ENCODE measurements around the gene SEC16B.

SEC16B gene

DNA sequence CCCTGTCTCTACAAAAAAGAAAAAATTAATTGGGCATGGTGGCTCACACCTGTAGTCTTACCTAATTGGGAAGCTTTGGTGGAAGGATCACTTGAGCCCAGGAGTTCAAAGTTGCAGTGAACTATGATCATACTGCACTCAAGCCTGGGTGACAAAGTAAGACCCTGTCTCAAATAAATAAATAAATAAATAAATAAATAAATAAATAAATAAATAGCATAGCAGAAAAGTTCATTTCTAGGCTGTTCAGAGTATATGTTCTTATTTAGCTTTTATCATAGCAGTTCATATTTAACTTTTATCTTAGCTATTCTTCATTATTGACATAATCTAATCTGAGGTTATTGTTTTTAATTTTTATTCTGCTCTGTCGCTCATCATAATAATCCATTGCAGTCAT, 8.7 kb upstream of the SEC16B start:
- DNase-seq (ENCODE audit: low spot score) = no peak

DNA sequence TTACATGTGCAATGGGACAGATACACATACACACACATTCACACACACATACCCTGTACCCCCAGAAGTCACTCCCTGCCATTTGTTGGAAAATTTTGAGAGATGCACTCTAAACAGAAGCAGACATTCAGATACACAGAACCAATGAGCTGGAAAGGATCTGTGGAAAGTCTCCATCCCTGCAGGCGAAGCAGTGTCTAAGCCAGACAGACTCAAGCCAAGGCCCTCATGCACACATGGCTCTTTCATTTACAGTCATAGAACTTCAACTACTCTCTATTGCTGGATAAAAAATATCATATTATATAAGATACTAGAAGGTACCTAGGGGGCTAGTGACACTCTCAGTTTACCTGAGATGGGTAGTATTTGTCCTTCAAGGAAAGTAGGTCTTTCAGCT, 7.3 kb upstream of the SEC16B start:
- DNase-seq (ENCODE audit: low spot score) = no peak

DNA sequence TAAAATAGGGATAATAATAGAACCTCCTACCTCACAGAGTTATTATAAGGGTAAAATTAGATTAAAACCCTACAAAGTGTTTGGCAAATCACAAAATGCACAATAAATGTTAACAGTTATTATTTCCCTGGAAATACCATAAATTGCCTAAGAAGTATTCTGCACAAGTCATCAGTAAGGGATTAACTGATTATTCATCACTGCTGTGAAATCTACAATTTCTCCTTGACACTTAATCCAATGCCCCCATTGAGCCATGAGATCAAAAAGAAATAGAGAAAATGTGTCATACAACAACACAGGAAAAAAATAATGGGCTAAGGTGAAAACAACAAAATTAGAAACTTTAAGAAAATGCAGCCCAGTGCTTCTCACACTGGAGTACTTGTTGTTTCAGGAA, 6.7 kb upstream of the SEC16B start:
- DNase-seq (ENCODE audit: low spot score) = no peak

DNA sequence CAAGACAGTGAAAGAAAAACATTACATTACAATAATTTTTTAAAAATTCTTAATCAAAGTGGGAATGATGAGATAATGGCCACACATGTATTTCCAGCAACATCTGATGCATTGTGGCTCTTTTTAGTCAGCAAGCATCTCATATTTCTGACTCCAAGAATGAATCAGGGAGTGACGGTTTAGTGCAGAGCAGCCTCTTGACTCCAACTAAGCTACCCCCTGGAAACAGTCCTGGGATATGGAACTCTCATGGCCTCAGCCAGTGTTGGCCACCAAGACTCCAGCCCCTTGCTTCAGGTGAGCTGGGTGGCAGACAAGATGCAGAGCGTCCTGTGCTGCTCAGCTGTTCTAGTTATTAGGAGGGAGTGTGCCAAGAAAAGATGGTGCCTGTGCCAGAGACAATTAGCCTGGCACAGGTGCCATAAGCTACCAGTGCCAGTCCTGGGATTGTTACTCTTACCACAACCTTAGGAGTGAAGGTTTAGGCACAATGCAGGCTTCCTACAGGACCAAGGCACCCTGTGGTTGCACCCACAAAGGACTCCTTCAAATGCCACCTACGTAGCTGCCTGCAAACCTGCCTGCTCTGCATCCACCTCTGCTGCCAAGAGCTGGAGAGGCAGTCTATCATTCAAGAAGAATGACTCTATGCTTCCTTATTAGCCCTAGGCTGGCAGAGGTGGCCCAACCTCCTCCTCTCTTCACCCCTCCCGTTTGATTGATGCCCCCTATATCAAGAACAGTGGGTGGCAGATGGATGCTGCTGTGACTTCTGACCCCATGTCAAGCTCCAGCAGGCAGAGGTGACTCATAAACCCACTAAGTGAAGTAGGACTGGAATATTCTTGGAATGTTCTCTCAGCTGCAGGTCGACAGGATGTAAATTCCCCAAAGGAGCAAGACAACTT, 6.0 kb upstream of the SEC16B start:
- DNase-seq (ENCODE audit: low spot score) = no peak

DNA sequence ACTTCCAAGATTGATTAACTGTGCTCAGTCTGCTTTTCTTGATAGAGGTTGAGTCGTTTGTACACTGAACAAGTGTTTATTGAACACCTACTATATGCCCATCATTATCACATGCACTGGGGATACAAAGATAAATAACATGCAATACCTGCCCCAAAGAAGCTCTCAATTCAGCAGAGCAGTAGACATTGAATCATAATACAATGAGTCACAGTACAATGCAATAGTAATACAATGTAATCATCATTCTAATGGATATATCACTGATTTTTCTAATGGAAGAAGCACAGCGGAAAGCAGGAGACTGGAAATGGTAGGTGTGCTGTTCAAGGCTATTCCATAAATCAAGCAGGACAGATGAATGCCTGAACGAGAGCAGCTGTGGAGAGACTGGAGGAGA, 3.7 kb upstream of the SEC16B start:
- no peak for DNase-seq (ENCODE audit: low spot score)

DNA sequence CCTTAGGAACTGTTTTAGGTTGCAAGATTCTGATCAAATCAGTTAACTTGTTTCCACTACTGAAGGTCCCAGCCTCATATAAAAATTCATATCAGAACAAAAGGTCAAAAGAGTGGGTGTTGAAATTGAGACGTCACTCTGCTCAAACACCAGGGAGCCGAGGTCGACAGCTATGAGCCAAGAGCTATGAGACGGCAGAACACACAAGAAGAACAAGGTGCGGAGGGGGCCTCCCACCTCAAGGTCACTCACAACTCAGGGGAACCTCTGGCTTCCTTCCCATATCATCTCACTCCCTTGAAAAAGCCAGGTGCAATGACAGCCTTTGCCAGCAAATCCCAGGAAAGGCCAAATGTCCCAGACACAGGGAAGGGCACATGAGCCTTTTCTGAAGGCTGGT, 749 bp downstream of the SEC16B start:
- DNase-seq (ENCODE audit: low spot score) = no peak

DNA sequence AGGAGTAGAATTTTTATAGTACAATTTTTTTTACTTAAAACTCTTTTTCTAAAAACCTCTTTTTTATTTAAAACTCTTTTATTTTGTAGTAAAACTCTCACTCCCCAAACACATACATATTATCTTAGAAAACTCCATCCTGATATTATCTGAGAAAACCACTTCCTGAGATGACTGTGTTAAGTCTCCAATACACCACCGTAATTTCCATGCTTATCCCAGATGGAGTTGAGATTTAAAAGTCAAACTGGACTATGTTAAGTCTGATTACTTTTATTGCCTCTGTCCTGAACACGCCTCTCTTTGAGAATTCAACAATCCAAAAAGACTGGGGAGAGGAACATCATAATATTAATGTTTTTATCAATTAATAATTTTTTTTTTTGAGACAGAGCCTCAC, 3.7 kb downstream of the SEC16B start:
- DNase-seq (ENCODE audit: low spot score) = no peak

DNA sequence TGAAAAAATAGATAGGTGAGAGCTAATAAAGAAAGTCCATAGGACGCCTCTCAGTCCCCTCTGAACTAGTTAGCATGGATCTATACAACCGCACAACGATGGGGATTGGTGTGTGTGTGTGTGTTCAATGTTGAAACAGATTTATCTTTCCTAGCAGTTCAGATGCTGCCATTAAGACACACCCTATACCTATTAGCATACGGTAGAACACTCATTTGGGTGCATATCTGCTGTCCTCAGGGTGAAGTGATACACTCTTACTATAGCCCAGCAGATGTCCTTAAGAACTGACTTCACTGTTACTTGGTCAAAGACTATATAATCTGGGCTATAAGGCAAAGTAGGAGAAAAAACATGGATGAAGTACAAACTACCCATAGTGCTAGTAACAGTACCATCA, 4.6 kb downstream of the SEC16B start:
- DNase-seq (ENCODE audit: low spot score) = no peak

DNA sequence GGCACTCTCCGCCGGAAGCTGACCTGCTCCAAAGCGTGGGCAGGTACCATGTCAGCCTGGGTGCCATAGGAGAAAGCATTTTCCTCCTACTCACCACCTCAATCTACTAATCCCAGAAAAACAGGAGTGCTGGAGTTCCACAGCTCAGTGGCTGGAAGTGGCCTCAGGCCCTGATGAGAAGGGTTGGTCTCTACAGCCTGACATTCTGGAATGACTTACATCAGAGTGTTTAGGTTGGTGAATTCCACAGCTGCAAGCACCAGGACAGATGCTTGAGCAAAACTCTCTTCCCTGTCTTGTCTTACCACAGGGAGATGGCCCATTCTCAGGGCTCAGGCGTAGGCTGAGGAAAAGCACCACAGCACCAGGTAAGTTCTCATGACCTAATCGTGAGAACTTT, 5.5 kb downstream of the SEC16B start:
- DNase-seq (ENCODE audit: low spot score) = no peak

DNA sequence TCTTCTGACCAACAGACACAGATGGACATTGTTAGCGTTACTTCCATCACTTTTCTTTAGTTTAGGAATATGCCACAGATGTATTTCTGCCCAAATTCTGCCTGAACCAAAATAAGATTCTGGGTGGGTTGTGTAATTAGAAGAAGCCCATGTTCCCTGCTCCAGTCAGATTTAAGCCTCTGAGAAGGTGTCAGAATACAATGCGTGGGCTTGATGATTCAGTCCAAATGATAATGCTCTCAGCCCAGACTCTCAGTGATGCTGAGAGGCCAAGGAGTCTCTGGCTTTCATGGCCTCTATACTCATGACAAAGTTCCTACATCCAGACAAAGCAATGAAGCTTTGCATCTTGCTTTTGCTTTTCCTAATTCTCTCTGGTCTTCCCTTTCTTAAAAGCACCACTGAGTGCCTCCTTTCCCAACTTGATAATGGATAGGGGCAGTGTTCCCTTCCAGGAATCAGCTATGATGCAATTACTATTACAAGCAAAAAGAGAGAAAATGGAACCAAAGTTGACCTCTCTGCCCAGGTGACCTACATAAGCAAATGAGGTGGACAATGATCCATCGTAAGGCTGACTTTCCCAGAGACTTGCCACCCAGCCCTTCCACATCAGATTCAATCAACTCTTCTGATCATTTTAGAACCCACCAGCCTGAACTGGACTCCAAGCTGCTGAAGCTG, 8.8 kb downstream of the SEC16B start:
- DNase-seq (ENCODE audit: low spot score) = no peak

DNA sequence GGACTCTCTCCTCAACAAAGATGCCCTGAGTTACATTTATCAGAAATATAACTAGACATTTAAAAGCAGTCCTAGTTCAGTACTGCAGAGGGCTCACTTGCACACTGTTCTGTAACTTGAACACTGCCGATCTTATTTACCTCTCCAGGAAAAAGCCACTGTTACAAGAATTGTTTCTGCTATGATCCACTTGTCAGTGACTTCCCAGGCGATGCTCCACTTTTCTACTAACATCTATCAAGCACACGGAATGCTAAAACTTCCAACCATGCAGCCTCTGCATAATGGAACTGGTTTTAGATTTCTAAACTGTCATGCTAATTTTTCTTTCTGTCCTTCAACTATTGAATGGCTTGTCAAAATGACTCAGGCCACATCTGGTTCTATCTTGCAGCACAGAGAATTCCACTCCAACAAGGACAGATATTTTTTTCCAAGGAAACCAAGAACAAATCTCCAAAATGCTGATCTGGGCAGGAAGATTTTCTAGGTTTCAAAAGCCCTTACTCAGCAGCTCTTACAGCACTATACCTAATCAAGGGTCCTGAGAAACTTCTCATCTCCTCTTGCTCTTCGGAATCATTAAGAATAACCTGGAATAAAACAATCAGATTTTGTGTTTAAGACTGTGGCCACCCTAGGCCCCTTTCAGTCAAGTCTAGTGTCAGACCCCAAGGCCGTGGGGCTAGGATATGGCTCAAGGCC, 9.9 kb downstream of the SEC16B start:
- DNase-seq (ENCODE audit: low spot score) = peak; percentile 39

DNA sequence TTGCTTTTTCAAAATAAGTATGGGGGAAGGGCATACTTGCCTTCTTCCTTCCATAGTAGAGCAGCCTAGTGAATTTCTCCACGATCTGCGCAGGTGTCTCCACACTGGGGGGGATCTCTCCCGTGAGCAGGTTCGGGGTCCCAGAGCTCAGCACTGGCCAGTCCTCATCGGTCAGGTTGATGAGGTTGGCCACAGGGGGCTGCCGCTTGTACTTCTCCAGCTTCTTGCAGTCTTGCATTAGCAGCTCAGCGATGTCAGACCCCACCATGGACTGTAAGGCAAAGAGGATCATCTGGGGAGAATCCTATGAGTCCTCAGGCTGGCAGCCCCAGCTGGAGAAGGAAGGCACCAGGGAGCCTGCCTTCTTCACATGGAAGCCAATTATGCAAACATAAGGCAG, 11.8 kb downstream of the SEC16B start:
- no peak for DNase-seq (ENCODE audit: low spot score)

DNA sequence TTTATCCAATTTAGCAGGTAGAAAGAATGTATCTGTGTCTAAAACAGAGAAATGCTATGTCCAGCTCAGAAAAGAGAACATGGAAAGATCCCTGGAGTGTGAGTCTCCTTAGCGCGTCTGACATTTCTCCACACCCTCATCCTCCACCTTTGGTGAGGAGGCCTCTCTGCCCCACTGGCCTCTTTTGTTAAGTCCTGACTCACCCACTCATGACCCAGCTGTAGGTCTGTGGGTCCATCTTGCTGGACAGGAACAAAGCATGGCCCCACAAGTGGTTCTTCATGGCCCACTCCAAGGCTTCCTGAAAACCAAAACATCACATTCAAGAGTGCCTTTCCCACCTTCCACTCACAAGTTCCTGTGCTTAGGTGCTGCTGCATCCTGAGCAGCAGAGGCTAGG, 15.8 kb downstream of the SEC16B start:
- DNase-seq (ENCODE audit: low spot score) = no peak

DNA sequence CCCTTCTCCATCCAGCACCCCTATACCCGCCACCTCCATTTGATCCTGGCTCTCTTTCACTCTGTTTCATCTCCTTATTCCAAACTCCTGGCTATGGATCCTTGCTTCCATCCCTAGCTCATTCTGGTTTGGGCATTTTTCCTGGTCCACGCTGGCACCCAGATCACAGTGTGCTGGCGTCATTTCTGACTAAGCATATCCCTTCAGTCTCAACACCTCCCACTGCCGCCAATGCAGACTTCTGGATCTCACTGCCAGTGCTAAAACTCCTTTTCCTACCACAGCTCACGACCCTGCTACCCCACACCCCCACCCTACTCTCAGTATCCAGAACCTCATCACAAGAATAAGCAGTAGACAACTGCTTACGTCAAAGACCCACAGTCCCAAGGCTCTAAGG, 16.3 kb downstream of the SEC16B start:
- no peak for DNase-seq (ENCODE audit: low spot score)

DNA sequence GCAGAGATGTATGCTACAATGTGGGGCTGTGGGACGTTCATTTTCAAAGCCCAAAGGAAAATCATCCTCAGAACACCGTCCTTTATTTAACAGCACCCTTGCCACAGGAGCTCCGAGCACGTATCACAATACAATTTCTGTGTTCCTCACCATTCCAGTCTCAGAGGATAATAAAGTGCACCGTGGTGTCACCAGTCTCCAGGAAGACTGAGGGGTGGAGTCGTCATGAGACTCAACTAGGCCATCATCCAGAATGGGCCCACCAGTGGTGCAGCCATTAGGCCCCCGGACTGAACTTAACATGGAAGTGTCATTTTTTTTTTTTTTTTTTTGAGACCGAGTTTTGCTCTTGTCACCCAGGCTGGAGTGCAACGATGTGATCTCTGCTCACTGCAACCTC, 17.2 kb downstream of the SEC16B start:
- DNase-seq (ENCODE audit: low spot score) = no peak

DNA sequence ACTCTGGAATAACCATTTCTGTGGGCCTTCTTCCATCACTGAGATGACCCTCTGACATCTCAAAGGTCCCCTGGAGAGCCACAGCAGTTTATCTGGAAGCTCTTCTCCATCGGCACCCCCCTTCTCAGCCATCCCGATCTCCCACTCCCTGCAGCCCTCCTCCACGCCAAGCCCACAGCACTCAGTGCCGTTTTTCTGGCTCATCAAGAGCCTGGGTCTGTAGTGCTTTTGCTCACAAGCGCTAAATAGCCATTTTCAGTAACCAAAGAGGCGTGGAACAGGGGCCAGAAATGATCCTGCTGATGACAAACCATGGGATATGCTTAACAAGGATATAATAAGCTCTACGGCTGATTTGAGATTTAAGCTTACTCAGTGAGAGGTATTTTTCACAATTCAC, 17.6 kb downstream of the SEC16B start:
- DNase-seq (ENCODE audit: low spot score) = no peak

DNA sequence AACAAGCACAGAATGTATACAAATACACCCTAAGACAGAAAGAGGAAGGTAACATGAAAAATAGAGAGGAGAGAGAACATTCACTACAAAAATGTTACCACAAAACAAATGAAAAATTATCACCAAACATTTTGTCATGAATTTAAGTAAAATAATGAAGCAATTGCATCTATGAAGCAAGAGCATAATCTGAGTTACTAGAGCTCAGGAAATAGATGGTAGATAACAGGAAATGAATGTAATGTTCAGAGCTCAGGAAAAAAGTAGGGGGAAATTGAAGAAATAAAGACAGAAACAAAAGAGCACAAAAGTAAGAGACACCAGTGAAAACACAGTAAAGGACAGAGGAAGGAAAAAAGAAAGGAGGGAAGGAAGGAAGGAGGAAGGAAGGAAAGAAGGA, 19.4 kb downstream of the SEC16B start:
- no peak for DNase-seq (ENCODE audit: low spot score)

DNA sequence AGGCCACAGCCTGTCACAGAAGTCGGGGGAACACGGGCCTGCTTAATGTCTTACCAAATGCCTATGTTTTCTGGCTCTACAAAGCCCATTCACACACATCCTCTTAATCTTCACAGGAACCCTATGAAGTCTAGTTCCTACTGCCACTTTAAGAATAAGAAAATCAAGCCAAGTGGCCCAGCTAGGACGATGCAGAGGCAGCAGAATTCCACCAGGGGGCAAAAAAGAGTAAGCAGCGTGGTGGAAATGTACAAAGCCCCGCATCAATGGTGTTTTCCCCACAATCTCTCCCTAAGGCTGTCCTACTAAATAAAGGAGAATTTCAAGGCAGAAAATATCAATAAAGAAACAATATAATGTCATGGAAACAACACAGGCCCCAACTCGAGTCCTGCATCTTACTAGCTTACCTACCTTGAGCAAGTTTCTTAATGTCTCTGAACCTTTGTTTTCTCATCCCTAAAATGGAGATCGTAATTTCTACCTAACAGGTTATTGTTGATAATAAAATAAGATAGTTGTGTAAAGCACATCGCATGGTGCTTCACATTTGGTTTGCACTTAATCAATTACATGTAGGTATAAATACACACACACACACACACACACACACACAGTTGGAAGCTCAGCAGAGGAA, 21.4 kb downstream of the SEC16B start:
- DNase-seq (ENCODE audit: low spot score) = peak; percentile 50

DNA sequence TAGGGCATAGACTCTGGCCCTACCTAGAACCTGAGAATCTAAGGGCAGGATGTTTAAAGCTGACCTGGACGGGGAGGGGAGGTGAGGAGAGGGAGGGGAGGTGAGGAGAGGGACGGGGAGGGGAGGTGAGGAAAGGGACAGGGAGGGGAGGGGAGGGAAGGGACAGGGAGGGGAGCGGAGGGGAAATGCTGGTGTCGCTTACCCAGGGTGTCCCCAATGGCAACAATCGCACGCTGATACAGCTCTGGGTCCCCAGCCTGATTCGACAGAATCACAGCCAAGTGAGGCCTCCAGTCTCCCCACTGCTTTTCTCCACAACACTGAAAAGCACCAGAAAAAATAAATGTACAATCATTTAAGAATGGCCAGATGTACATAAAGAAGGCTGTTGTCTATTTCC, 22.2 kb downstream of the SEC16B start:
- DNase-seq (ENCODE audit: low spot score) = no peak

DNA sequence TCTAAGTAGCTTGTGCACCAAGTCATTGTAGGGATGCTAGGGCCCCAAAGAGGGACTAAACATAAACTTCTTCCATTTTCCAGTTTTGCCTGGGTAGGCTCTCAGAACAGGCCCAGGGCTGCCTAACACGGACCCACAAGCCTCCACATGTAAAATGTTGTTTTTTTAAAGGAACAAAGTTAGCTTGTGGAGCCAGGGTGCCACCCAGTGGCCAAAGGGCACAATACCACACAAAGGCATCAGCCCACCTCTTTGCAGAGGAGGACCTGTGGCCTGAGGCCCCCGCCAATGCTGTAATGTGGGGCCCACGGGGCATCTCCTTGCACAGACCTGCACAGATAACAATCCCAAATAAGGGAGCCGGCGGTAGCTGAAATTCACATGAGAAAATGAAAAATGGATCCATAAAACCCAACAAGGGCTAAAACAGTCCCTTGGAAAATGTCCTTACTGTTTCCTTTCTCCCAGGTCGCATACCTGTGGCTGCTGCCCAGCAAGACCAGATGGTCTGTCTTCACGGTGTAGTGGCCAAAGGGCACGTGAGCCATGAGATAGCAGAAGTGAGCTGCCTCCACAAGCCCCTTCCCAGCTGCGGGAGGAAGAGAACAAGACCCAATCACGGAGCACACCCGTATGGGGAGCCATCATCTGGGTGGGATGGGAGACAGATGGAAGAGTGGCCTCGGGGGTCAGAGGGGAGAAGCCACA, 23.8 kb downstream of the SEC16B start:
- peak; percentile 42 for DNase-seq (ENCODE audit: low spot score)

DNA sequence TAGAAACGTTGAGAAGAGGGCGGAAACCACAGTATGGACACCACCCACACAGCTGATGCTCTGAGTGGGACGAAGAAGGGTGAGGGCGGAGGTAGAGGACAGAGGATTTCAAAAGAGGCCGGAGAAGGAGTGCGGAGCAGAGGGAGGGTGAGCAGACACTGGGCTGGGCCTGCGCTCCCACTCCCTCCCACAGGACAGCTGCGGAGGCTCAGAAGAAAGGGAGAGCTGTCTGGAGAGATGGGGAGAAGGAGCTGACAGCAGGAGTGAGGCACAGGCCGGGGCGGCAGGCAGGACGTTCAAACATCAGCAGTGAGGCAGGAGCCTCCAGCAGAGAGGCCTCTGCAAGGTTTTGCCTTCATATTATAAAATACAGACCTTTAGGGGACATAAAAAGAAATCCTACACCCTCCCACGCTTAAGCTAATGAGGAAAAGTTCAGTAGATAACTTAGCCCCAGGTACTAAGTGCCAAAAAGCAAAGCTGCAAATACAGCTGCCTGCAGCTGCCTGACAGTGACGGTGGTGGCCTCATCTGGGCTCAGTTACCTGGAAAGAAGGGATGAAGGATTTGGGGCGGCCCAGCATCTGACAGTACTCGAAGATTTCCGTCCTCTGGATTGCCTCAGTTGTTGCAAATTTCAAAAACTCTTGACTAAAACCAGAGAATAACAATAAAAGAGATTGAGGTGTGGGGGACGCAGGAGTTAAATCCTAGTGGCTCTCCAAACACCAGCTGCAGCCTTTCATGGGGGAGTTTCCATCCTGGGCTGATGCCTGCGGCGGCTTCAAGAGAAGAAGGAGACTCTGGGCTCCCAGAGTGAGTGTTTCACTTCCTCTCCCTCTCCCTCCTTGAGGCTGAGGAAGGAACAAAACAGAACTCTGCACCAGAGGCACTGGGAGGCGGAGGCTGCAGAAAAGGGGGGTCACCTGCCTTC, 25.6 kb downstream of the SEC16B start:
- DNase-seq (ENCODE audit: low spot score) = no peak

Measured in SW480 (cell line).